GM19099 (cell line): ENCODE data around the gene GRAMD2B.

Experiments
- POLR2A ChIP-seq: IDR thresholded peaks from 3 replicates; pipeline ENCODE4 v1.6.1; 2011; ENCODE audit warnings: low read depth; ENCODE audit not compliant: insufficient read length; ENCODE audit errors: extremely low read depth

GRAMD2B gene

GRCh38 chr5:126509339-126509738 is 86.1 kb downstream of the GRAMD2B start:
- no peak for TF ChIP-seq POLR2A

- no peak for TF ChIP-seq POLR2A
Observed at GRCh38 chr5:126511961-126512360, 88.8 kb downstream of the GRAMD2B start.

- no peak for TF ChIP-seq POLR2A
Observed at GRCh38 chr5:126512451-126512850, 89.2 kb downstream of the GRAMD2B start.

GRCh38 chr5:126513302-126513701 is 90.1 kb downstream of the GRAMD2B start:
- TF ChIP-seq POLR2A = no peak

- no peak for TF ChIP-seq POLR2A
Observed at GRCh38 chr5:126513703-126514102, 90.5 kb downstream of the GRAMD2B start.

GRCh38 chr5:126514131-126514557 is 90.9 kb downstream of the GRAMD2B start:
- no peak for TF ChIP-seq POLR2A

GRCh38 chr5:126514558-126515141 is 91.4 kb downstream of the GRAMD2B start:
- TF ChIP-seq POLR2A = no peak

- TF ChIP-seq POLR2A = no peak
Observed at GRCh38 chr5:126515337-126515736, 92.1 kb downstream of the GRAMD2B start.

- TF ChIP-seq POLR2A = no peak
Observed at GRCh38 chr5:126516133-126516532, 92.9 kb downstream of the GRAMD2B start.

GRCh38 chr5:126516852-126517251 is 93.6 kb downstream of the GRAMD2B start:
- no peak for TF ChIP-seq POLR2A

- TF ChIP-seq POLR2A = no peak
Observed at GRCh38 chr5:126519637-126520592, 96.7 kb downstream of the GRAMD2B start.

GRCh38 chr5:126520593-126520953 is 97.4 kb downstream of the GRAMD2B start:
- no peak for TF ChIP-seq POLR2A

- TF ChIP-seq POLR2A = no peak
Observed at GRCh38 chr5:126521130-126521529, 97.9 kb downstream of the GRAMD2B start.

GRCh38 chr5:126523818-126524510 is 100.8 kb downstream of the GRAMD2B start:
- TF ChIP-seq POLR2A = no peak

- TF ChIP-seq POLR2A = no peak
Observed at GRCh38 chr5:126525630-126526245, 102.5 kb downstream of the GRAMD2B start.
